OCI-LY3 (cell line): ENCODE measurements around the gene GALR3.

ENCODE experiments used
- CTCF ChIP-seq: fragments of 200-600, 300-600 bp; sonication (generic); IDR thresholded peaks from 2 replicates; pipeline ENCODE4 v1.5.1; 2014; ENCODE audit warnings: antibody characterized with exemption, low read length, low read depth
- EZH2phosphoT487 ChIP-seq: fragments of 200-600 bp; shearing (Covaris generic); IDR thresholded peaks from 2 replicates; pipeline ENCODE4 v1.6.1; 2018; ENCODE audit warnings: antibody characterized with exemption, mixed run types, low read depth

- no peak for TF ChIP-seq CTCF
- no peak for TF ChIP-seq EZH2phosphoT487
These were observed 29.2 kb downstream of the GALR3 start for GRCh38 chr22:37852418-37852817.
